Measurements from ENCODE around the gene FAM174B. TPM values are rescaled to one million over a fixed set of nuclear protein-coding genes. Genes with fewer than 3 reads are reported as not detected.

FAM174B gene
- total and polyA plus RNA-seq, 7 donors: 7.6 to 22.1 (median 11.0) TPM

DNA sequence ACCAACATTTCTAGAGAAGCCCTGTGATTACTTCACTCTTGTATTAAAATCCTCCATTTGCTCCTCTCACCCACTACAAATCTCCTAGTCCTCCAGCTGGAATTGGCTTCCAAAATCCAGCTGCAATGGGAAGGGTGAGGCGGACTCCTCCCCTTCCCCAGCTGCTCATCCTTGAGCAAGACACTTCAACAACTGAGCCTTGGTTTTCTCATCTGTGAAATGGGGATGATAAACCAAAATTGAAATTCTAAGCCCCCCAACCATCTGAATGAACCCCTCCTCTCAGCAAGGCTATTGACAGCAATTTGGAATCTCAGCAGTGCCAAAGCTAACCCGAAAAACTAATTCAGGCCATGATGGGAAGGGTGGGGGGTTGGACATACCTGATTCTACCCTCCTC, 9.4 kb downstream of the FAM174B start:
- Histone ChIP-seq H3K4me1 (no peaks in the 10 kb centered on the region), H3K9me3 (no peaks in the 10 kb centered on the region), H3K27ac (no peak overlapping the region), H3K36me3 (ENCODE audit: insufficient read depth in 1 of 2, low read depth in 1 of 2) (no peaks in the 10 kb centered on the region), H3K4me3 (no peak overlapping the region), H3K27me3 (ENCODE audit: insufficient read depth in 3 of 3, low read length in 2 of 3) (no peaks in the 10 kb centered on the region)
- DNase-seq (no peak), ATAC-seq (no peak)
- intact Hi-C loops (cut with DNase I): no loop called here
- TF ChIP-seq, protein P1, sequence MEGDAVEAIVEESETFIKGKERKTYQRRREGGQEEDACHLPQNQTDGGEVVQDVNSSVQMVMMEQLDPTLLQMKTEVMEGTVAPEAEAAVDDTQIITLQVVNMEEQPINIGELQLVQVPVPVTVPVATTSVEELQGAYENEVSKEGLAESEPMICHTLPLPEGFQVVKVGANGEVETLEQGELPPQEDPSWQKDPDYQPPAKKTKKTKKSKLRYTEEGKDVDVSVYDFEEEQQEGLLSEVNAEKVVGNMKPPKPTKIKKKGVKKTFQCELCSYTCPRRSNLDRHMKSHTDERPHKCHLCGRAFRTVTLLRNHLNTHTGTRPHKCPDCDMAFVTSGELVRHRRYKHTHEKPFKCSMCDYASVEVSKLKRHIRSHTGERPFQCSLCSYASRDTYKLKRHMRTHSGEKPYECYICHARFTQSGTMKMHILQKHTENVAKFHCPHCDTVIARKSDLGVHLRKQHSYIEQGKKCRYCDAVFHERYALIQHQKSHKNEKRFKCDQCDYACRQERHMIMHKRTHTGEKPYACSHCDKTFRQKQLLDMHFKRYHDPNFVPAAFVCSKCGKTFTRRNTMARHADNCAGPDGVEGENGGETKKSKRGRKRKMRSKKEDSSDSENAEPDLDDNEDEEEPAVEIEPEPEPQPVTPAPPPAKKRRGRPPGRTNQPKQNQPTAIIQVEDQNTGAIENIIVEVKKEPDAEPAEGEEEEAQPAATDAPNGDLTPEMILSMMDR (IDR thresholded peaks at IDR 0.05): no peak
- WGBS, 3 donors: 96 to 99% (median 98%) methylated on average over 2 of the region's 2 CpGs

DNA sequence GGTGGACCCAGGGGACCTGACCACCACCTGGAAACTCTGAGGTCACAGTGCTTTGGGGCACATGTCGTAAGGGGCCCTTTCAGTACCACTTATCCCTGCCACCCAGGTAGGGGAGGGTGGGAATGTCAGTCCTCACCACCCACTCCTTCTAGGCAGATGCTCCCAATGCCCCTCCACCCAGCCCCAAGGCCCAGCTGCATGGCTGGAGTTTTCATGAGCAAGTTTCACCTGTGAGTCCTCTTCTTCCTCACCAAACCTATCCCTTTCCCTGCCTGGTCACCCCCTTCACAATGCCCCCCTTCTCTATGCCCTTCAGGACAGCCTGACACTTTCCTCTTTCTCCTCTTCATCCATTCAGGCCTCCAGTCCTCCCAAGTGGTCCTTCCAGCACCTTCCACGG, 9.8 kb downstream of the FAM174B start:
- Histone ChIP-seq H3K27me3 (ENCODE audit: insufficient read depth in 3 of 3, low read length in 2 of 3) (no peaks in the 10 kb centered on the region), H3K4me1 (no peaks in the 10 kb centered on the region), H3K4me3 (no peak overlapping the region), H3K36me3 (ENCODE audit: insufficient read depth in 1 of 2, low read depth in 1 of 2) (no peaks in the 10 kb centered on the region), H3K27ac (no peak overlapping the region), H3K9me3 (no peaks in the 10 kb centered on the region)
- ATAC-seq (no peak), DNase-seq (no peak)
- WGBS, 3 donors: 42 to 88% (median 45%) methylated on average over 2 of the region's 2 CpGs
- intact Hi-C loops (cut with DNase I): no loop called here
- TF ChIP-seq, protein P1 (IDR thresholded peaks at IDR 0.05): no peak

DNA sequence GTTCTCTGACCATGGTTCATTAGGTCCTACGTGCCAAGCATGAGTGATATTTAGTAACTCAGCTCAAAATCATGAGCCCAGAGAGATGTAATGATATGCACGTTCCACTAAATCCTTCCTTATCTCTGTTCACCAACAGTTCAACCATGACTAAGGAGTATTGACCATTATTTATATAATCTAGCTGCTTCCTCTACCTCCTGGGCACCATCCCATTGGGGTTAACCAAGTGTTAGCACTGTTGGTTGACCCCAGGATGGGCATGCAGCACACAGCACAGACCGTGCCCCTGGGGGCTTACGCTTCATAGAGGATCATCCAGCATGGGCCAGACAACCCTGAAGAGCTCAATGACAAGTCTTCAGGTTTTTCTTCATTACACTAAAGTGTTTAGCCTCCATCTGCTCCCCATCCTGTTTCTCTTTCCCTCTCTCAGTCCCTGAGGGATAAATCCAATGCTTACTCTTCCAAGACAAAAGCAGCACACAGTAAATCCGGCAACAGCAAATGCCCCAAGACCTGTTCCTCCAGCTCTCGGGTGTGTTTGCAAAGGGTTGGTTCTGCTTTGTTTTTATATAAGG, 10.4 kb downstream of the FAM174B start:
- H3K27me3 ChIP-seq (ENCODE audit: insufficient read depth in 3 of 3, low read length in 2 of 3): no peaks in the 10 kb centered on the region
- intact Hi-C loops (cut with DNase I): no loop called here
- no peak for ATAC-seq
- H3K36me3 ChIP-seq (ENCODE audit: insufficient read depth in 1 of 2, low read depth in 1 of 2): no peaks in the 10 kb centered on the region
- WGBS, 3 donors: 83 to 90% (median 83%) methylated on average over 6 of the region's 6 CpGs
- H3K4me3 ChIP-seq: no peak overlapping the region
- peaks cover 2% of the 10 kb centered on the region for H3K9me3 ChIP-seq
- no peak for DNase-seq
- TF ChIP-seq, protein P1 (IDR thresholded peaks at IDR 0.05): no peak
- H3K27ac ChIP-seq: no peak overlapping the region
- no peaks in the 10 kb centered on the region for H3K4me1 ChIP-seq

DNA sequence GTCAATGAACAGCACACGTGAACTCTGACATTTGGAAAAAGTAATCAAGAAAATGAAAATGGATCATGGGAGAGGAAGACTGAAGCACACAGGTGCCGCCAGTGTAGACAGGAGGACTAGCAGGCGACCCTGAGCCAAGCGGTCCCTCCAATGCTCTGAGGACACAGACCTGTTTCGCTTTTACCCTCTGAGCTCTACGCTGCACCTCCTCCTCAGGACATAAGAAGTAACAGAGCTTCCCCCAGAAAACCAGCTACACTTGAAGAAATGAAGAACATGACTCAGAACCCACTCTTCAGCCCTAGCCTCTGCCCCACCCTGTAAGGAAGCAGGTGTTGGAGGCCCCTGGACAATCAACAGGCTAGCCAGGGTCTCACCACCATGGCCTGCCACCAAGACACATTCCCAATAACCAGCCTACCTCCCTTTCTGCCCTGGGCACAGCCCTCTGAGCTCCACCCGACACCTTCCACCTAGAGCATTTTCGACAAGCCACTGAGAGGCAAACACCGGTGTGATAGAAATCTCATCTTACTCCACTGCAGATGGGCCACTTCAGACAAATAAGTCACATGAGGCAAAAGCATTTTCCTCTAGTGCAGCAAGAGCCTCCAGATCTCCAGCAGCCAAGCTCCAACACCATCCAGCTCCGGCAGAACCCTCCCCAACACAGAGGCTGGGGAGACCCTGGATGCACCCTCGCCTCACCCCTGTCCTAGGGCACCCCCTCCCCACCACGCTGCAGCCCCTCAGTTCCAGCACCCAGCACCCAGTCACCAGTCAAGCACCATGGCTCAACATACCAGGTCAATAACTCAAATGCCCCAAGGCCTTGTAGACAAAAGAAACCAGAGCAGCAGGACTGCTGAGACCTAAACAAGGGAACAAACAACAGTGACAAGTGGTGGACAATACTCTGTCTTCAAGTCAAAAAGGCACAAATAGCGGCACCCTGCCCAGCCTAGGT, 11.4 kb downstream of the FAM174B start:
- Histone ChIP-seq H3K9me3 (peaks cover 4% of the 10 kb centered on the region), H3K4me1 (no peaks in the 10 kb centered on the region), H3K36me3 (ENCODE audit: insufficient read depth in 1 of 2, low read depth in 1 of 2) (no peaks in the 10 kb centered on the region), H3K27ac (no peak overlapping the region), H3K27me3 (ENCODE audit: insufficient read depth in 3 of 3, low read length in 2 of 3) (no peaks in the 10 kb centered on the region), H3K4me3 (no peak overlapping the region)
- ATAC-seq (peak in 1 of 4 donors; percentile 16), DNase-seq (no peak)
- intact Hi-C loops (cut with DNase I): no loop called here
- TF ChIP-seq, protein P1 (IDR thresholded peaks at IDR 0.05): no peak
- WGBS, 3 donors: 87 to 91% (median 90%) methylated on average over 13 of the region's 13 CpGs
